Activated CD8-positive, alpha-beta T cell treated with anti-CD3 and anti-CD28 coated beads for 36 hours (primary cell): Measurements from ENCODE around the gene DEF6. TPM values are rescaled to one million over a fixed set of nuclear protein-coding genes. Genes with fewer than 3 reads are reported as not detected.

Experiments used
- ATAC-seq: fragments of 200-7000 bp; cut with Tn5 transposase; one replicate; pipeline ENCODE4 v1.10.0; 2021; ENCODE audit warnings: mild to moderate bottlenecking, moderate library complexity
- CTCF ChIA-PET: fragments of 350-600 bp; sonication (Branson Sonifier 250); formaldehyde crosslinking; loops from one replicate; lab custom pipeline; 2021; ENCODE audit warnings: antibody characterized with exemption; lab: Charles Lee
- POLR2A ChIA-PET: fragments of 350-600 bp; sonication (Branson Sonifier 250); formaldehyde crosslinking; loops from one replicate; lab custom pipeline; 2021; ENCODE audit warnings: antibody characterized with exemption; lab: Charles Lee
- DNase-seq: peaks from one replicate; pipeline ENCODE4 v3.0.0-alpha.2; 2020
- H3K27ac Mint-ChIP-seq: one replicate; pipeline ENCODE4 v1.8.0; 2021; ENCODE audit warnings: mild to moderate bottlenecking, mixed read lengths
- H3K27me3 Mint-ChIP-seq: one replicate; pipeline ENCODE4 v1.8.0; 2021; ENCODE audit warnings: mixed read lengths
- H3K36me3 Mint-ChIP-seq: one replicate; pipeline ENCODE4 v1.8.0; 2021; ENCODE audit warnings: low read depth, mixed read lengths
- H3K4me1 Mint-ChIP-seq: one replicate; pipeline ENCODE4 v1.8.0; 2021; ENCODE audit warnings: low read depth, mixed read lengths
- H3K4me3 Mint-ChIP-seq: one replicate; pipeline ENCODE4 v1.8.0; 2021; ENCODE audit warnings: mild to moderate bottlenecking, moderate library complexity, mixed read lengths
- H3K9me3 Mint-ChIP-seq: one replicate; pipeline ENCODE4 v1.8.0; 2021; ENCODE audit warnings: mixed read lengths
- intact Hi-C: fragments of 100-400 bp; cut with micrococcal nuclease; formaldehyde crosslinking; loops from one replicate; pipeline ENCODE4 v1.10.0; 2022
- total RNA-seq, 2 experiments: library from RNA; stranded (reverse); gene quantifications; one replicate each; pipeline ENCODE4 v1.2.3, GENCODE V29; 2021
- TF ChIP-seq, protein P1 (sequence below): fragments of 200-600 bp; IDR thresholded peaks from one replicate; pipeline ENCODE4 v1.8.0; 2022; ENCODE audit warnings: antibody characterized with exemption, mild to moderate bottlenecking

Gene DEF6
- total RNA-seq, 2 experiments from 2014 or later, result 97.1 to 99.1 TPM

DNA sequence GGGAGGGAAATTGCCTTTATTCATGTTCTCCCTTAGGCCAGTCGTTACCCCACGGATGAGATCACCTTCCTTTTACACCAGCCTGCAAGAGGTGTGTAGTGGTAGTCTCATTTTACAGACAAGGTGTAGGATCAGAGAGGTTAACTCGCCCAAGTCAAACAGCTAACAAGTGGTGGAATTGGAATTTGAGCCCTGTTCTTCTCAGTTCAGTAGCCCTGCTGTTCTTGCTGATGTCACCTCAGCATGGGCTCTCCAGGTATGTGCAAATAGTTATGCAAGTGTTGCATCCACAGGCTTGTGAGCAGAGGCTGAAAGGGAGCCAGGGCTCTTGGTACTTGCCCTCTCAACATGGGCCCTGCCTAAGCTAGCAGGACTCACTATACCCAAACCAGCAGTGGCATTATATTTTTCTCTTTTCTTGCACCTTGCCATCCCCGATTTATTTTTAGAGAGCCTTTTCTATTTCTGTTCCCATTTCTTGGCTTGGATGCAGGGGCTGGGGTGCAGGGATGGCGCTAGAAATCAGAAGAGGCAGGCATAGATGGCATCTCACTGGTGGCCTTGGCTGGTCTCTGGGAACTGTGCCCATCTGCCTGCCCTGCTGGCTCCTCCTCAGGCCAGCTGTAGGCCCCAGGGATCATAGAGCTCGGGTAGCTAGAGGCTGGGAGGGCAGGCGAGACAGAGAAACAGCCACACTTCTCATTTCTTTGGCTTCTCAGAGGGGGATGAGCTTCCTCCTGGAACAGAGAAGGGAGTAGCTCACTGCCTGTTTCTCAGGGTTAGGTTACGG, 62.9 kb downstream of the DEF6 start:
- Mint-ChIP-seq H3K27me3 (no peaks in the 10 kb centered on the region), H3K4me1 (peaks cover 48% of the 10 kb centered on the region), H3K9me3 (no peaks in the 10 kb centered on the region), H3K36me3 (peaks cover 19% of the 10 kb centered on the region), H3K4me3 (no peak overlapping the region), H3K27ac (peak overlapping the region; percentile 35)
- TF ChIP-seq, protein P1, sequence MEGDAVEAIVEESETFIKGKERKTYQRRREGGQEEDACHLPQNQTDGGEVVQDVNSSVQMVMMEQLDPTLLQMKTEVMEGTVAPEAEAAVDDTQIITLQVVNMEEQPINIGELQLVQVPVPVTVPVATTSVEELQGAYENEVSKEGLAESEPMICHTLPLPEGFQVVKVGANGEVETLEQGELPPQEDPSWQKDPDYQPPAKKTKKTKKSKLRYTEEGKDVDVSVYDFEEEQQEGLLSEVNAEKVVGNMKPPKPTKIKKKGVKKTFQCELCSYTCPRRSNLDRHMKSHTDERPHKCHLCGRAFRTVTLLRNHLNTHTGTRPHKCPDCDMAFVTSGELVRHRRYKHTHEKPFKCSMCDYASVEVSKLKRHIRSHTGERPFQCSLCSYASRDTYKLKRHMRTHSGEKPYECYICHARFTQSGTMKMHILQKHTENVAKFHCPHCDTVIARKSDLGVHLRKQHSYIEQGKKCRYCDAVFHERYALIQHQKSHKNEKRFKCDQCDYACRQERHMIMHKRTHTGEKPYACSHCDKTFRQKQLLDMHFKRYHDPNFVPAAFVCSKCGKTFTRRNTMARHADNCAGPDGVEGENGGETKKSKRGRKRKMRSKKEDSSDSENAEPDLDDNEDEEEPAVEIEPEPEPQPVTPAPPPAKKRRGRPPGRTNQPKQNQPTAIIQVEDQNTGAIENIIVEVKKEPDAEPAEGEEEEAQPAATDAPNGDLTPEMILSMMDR, result no peak
- CTCF ChIA-PET, result interaction anchor here (0.8 to 1.6 kb wide), 7 partner anchors 16 to 89 kb away, joined by 3 to 7 read pairs (median 3); partner anchors contain the start of genes DEF6 and PPARD
- POLR2A ChIA-PET, result interaction anchor here (0.5 to 1.4 kb wide), 8 partner anchors 8 to 110 kb away, joined by 3 to 6 read pairs (median 3); no protein-coding TSS in a partner anchor
- intact Hi-C loops, result no loop called here
- DNase-seq (no peak), ATAC-seq (no peak)

DNA sequence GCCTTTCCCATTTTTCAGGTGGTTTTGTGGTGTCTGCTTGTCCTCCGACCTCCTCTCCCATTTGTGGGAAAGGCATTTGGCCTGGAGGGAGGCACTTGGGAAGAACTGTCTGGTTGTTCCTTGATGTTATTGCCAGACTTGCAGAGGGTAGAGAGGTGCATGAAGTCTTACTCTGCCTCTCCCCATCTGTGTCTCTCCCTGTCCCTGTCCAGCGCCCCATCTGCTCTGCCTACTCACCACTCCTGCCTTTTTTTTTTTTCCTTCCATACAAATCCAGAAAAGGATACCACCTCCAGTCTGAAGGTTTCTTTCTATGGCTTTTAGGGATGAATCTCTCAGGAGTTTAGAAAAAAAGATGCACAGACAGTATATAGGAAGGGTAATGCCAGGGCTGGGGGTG, 64.6 kb downstream of the DEF6 start:
- DNase-seq, result no peak
- intact Hi-C loops, result no loop called here
- Mint-ChIP-seq H3K36me3 (peaks cover 19% of the 10 kb centered on the region), H3K4me1 (peaks cover 54% of the 10 kb centered on the region), H3K27me3 (no peaks in the 10 kb centered on the region), H3K27ac (peak overlapping the region; percentile 35), H3K4me3 (no peak overlapping the region), H3K9me3 (no peaks in the 10 kb centered on the region)
- TF ChIP-seq, protein P1, result no peak
- ChIA-PET POLR2A (no interaction called here), CTCF (interaction anchor here (1.0 to 1.6 kb wide), 4 partner anchors 14 to 65 kb away, joined by 3 to 7 read pairs (median 4); partner anchors contain the start of genes DEF6 and PPARD)
- no peak for ATAC-seq

DNA sequence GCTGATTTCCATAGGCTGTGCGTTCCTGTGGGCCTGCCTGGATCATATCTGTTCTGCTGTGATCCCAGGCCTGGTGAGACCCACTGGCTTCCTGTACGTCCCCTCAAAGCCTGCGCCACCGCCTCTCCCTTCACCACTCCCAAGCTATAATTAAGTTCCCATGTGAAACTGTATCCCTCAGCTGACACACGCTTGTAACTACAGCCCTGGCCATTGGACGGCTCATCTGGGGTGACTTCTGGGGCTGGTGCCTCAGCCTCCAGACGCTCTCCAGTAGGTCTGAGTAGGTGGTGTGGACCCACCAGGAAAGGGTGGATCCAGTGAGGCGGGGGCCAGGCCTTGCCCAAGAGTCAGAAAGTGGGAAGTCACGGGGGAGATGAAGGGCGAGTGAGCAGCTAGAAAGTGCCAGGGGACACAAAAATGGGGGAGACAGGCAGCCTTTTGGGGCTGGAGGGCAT, 65.7 kb downstream of the DEF6 start:
- no peaks in the 10 kb centered on the region for H3K27me3 Mint-ChIP-seq
- H3K36me3 Mint-ChIP-seq, result peaks cover 21% of the 10 kb centered on the region
- CTCF ChIA-PET, result interaction anchor here (0.8 to 1.5 kb wide), 3 partner anchors 13 to 189 kb away, joined by 3 to 5 read pairs (median 3); no protein-coding TSS in a partner anchor
- H3K4me3 Mint-ChIP-seq, result no peak overlapping the region
- ATAC-seq (no peak), DNase-seq (no peak)
- TF ChIP-seq, protein P1, result no peak
- peaks cover 56% of the 10 kb centered on the region for H3K4me1 Mint-ChIP-seq
- intact Hi-C loops, result no loop called here
- no peaks in the 10 kb centered on the region for H3K9me3 Mint-ChIP-seq
- POLR2A ChIA-PET, result interaction anchor here (0.9 to 1.0 kb wide), 2 partner anchors 10 to 108 kb away, joined by 4 to 6 read pairs; no protein-coding TSS in a partner anchor
- peak overlapping the region; percentile 21 for H3K27ac Mint-ChIP-seq

DNA sequence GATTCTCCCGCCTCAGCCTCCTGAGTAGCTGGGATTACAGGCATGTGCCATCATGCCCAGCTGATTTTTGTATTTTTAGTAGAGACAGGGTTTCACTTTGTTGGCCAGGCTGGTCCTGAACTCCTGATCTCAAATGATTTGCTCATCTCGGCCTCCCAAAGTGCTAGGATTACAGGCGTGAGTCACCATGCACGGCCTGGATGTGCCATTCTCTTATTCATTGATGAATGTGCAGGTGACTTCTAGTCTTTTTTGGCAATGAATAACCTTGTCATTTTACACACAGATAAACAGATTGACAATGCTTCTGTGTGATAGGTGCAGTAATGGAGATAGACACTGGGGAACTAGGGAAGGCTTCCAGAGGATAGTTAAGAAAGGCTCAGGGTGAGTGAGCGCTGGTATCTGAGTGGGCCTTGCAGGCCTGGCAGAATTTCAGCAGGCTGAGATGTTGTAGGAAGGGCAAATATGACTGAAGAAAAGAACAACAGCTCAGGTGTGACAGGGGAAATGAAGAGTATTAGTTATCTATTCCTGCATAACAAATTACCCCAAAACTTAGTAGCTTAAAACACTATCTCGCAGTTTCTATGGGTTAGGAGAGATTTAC, 68.1 kb downstream of the DEF6 start:
- ChIA-PET CTCF (interaction anchor here (1.0 kb wide), 1 partner anchor 21 kb away, joined by 3 read pairs; no protein-coding TSS in a partner anchor), POLR2A (interaction anchor here (0.8 kb wide), 1 partner anchor 22 kb away, joined by 3 read pairs; no protein-coding TSS in a partner anchor)
- H3K36me3 Mint-ChIP-seq, result peaks cover 24% of the 10 kb centered on the region
- peak overlapping the region; percentile 57 for H3K27ac Mint-ChIP-seq
- TF ChIP-seq, protein P1, result no peak
- ATAC-seq, result no peak
- peaks cover 65% of the 10 kb centered on the region for H3K4me1 Mint-ChIP-seq
- intact Hi-C loops, result no loop called here
- no peak overlapping the region for H3K4me3 Mint-ChIP-seq
- H3K27me3 Mint-ChIP-seq, result no peaks in the 10 kb centered on the region
- H3K9me3 Mint-ChIP-seq, result no peaks in the 10 kb centered on the region
- no peak for DNase-seq
